ENCODE data around the gene SLC37A1. TPM values are rescaled to one million over a fixed set of nuclear protein-coding genes. Genes with fewer than 3 reads are reported as not detected.

The SLC37A1 gene
- total and polyA plus RNA-seq, 2 donors: 5.7 to 7.9 TPM

DNA sequence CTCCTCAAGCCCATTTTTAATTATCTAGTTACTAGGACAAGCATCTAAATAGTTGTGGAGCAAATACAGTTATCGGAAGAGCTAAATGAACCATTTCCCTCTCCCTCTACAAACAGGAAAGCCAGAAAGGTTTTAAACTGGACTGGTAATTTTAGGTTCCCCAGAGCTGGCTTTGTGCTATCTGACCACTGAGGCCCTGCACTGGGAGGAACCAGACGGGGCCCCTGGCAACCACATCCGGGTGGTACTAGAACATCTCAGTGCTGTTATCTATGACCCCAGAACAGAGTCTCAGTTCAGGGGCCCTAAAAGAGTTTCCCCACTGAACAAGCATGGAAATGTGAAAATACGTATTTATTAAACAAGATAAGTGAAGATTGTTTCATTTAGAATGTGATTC, 9.9 kb upstream of the SLC37A1 start:
- DNase-seq (ENCODE audit: extremely low spot score): no peak
- Histone ChIP-seq H3K4me1 (ENCODE audit: insufficient read depth) (no peaks in the 10 kb centered on the region), H3K36me3 (ENCODE audit: insufficient read depth) (no peaks in the 10 kb centered on the region), H3K4me3 (ENCODE audit: low read depth, low read length) (no peak overlapping the region), H3K27ac (ENCODE audit: low read depth) (no peak overlapping the region)
- 71% methylated on average over 4 of the region's 4 CpGs for WGBS

DNA sequence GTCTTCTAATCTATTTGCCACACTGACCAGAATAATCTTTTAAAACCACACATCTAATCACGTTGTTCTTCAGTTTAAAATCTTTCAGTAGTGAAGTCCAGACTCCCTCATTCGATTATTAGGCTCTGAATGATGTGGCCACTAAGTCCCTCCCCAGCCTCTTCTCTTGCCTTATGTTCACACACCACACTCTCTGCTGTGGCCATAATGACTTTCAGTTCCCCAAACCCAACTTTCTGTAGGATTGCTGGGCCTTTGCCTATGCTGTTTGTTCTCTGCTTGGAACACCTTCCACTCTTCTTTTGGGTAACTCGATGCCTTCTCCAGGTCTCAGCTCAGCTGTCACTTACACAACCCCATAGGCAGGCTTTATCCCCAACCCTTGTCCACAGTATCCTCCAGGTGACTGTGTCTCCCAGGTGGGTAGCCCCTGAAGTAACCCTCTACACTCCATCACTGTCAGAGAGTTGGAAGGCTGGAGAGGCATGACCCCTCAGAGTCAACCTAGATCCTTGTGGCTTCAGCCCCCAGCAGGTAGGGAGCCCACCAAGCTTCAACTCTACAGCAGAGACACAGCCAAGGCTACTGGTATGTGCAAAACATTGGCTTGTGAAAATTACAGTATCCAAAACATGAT, 8.4 kb upstream of the SLC37A1 start:
- DNase-seq (ENCODE audit: extremely low spot score): no peak
- no peaks in the 10 kb centered on the region for H3K4me1 ChIP-seq (ENCODE audit: insufficient read depth)
- H3K4me3 ChIP-seq (ENCODE audit: low read depth, low read length): no peak overlapping the region
- 68% methylated on average over 3 of the region's 3 CpGs for WGBS
- no peaks in the 10 kb centered on the region for H3K36me3 ChIP-seq (ENCODE audit: insufficient read depth)
- H3K27ac ChIP-seq (ENCODE audit: low read depth): no peak overlapping the region

GRCh38 chr21:42507418-42507817, 6.2 kb upstream of the SLC37A1 start:
- WGBS: 94% methylated on average over 4 of the region's 4 CpGs
- no peak overlapping the region for H3K4me3 ChIP-seq (ENCODE audit: low read depth, low read length)
- no peaks in the 10 kb centered on the region for H3K4me1 ChIP-seq (ENCODE audit: insufficient read depth)

GRCh38 chr21:42508371-42508770, 5.3 kb upstream of the SLC37A1 start:
- DNase-seq (ENCODE audit: extremely low spot score): no peak
- Histone ChIP-seq H3K27ac (ENCODE audit: low read depth) (no peak overlapping the region), H3K4me1 (ENCODE audit: insufficient read depth) (no peaks in the 10 kb centered on the region), H3K4me3 (ENCODE audit: low read depth, low read length) (no peak overlapping the region), H3K36me3 (ENCODE audit: insufficient read depth) (no peaks in the 10 kb centered on the region)
- 70% methylated on average over 2 of the region's 2 CpGs for WGBS

More at GRCh38 chr21:42507418-42507817, 6.2 kb upstream of the SLC37A1 start:
- Histone ChIP-seq H3K27ac (ENCODE audit: low read depth) (no peak overlapping the region), H3K36me3 (ENCODE audit: insufficient read depth) (no peaks in the 10 kb centered on the region)
- no peak for DNase-seq (ENCODE audit: extremely low spot score)

DNA sequence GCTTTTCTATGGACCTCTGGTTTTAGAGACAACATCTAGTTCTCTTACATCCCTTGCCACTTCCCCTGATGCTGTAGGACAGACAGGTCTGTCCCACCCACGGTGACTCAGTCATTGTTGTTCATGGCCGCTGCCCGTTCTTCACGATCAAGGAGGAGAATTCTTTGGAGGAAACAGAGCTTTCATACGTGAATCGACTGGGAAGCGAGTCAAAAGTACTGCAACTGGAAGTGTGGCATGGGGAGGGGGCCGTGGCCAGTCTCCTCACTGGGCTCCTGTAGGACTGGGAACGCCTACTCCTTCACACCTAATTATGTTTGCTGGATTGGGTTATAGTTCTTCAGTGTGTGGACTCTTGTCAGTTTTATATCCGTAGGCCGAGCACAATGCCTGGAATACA, 4.4 kb upstream of the SLC37A1 start:
- Histone ChIP-seq H3K4me1 (ENCODE audit: insufficient read depth) (no peaks in the 10 kb centered on the region), H3K4me3 (ENCODE audit: low read depth, low read length) (no peak overlapping the region), H3K36me3 (ENCODE audit: insufficient read depth) (no peaks in the 10 kb centered on the region), H3K27ac (ENCODE audit: low read depth) (no peak overlapping the region)
- DNase-seq (ENCODE audit: extremely low spot score): no peak
- 71% methylated on average over 11 of the region's 11 CpGs for WGBS

- 93% methylated on average over 16 of the region's 16 CpGs for whole genome bisulfite sequencing
- no peak overlapping the region for H3K27ac ChIP-seq (ENCODE audit: low read depth)
- no peak for DNase-seq (ENCODE audit: extremely low spot score)
These were observed 1.2 kb upstream of the SLC37A1 start for GRCh38 chr21:42512346-42513034.

GRCh38 chr21:42513985-42514882, 582 bp downstream of the SLC37A1 start:
- DNase-seq (ENCODE audit: extremely low spot score): no peak
- Histone ChIP-seq H3K4me1 (ENCODE audit: insufficient read depth) (no peaks in the 10 kb centered on the region), H3K36me3 (ENCODE audit: insufficient read depth) (no peaks in the 10 kb centered on the region), H3K27ac (ENCODE audit: low read depth) (peak overlapping the region; percentile 54), H3K4me3 (ENCODE audit: low read depth, low read length) (peak overlapping the region; percentile 92)
- WGBS: 3% methylated on average over 77 of the region's 77 CpGs

More at GRCh38 chr21:42512346-42513034, 1.2 kb upstream of the SLC37A1 start:
- Histone ChIP-seq H3K36me3 (ENCODE audit: insufficient read depth) (no peaks in the 10 kb centered on the region), H3K4me1 (ENCODE audit: insufficient read depth) (no peaks in the 10 kb centered on the region), H3K4me3 (ENCODE audit: low read depth, low read length) (no peak overlapping the region)

- no peak overlapping the region for H3K27ac ChIP-seq (ENCODE audit: low read depth)
These were observed 1.2 kb downstream of the SLC37A1 start for GRCh38 chr21:42514883-42515228.

GRCh38 chr21:42515708-42516502, 2.3 kb downstream of the SLC37A1 start:
- peak; percentile 81 for DNase-seq (ENCODE audit: extremely low spot score)
- Histone ChIP-seq H3K36me3 (ENCODE audit: insufficient read depth) (no peaks in the 10 kb centered on the region), H3K27ac (ENCODE audit: low read depth) (no peak overlapping the region), H3K4me3 (ENCODE audit: low read depth, low read length) (no peak overlapping the region), H3K4me1 (ENCODE audit: insufficient read depth) (no peaks in the 10 kb centered on the region)
- WGBS: 88% methylated on average over 12 of the region's 12 CpGs

More at GRCh38 chr21:42514883-42515228, 1.2 kb downstream of the SLC37A1 start:
- Histone ChIP-seq H3K4me1 (ENCODE audit: insufficient read depth) (no peaks in the 10 kb centered on the region), H3K36me3 (ENCODE audit: insufficient read depth) (no peaks in the 10 kb centered on the region), H3K4me3 (ENCODE audit: low read depth, low read length) (peak overlapping the region; percentile 92)
- DNase-seq (ENCODE audit: extremely low spot score): no peak
- WGBS: 41% methylated on average over 5 of the region's 5 CpGs

- no peak overlapping the region for H3K4me3 ChIP-seq (ENCODE audit: low read depth, low read length)
- H3K36me3 ChIP-seq (ENCODE audit: insufficient read depth): no peaks in the 10 kb centered on the region
- no peaks in the 10 kb centered on the region for H3K4me1 ChIP-seq (ENCODE audit: insufficient read depth)
- no peak for DNase-seq (ENCODE audit: extremely low spot score)
- 69% methylated on average over 11 of the region's 11 CpGs for WGBS
- no peak overlapping the region for H3K27ac ChIP-seq (ENCODE audit: low read depth)
These were observed 4.6 kb downstream of the SLC37A1 start for GRCh38 chr21:42518215-42518614.

GRCh38 chr21:42518626-42519025, 5.0 kb downstream of the SLC37A1 start:
- no peak for DNase-seq (ENCODE audit: extremely low spot score)
- Histone ChIP-seq H3K27ac (ENCODE audit: low read depth) (no peak overlapping the region), H3K36me3 (ENCODE audit: insufficient read depth) (no peaks in the 10 kb centered on the region), H3K4me3 (ENCODE audit: low read depth, low read length) (no peak overlapping the region), H3K4me1 (ENCODE audit: insufficient read depth) (no peaks in the 10 kb centered on the region)
- 96% methylated on average over 7 of the region's 7 CpGs for WGBS

DNA sequence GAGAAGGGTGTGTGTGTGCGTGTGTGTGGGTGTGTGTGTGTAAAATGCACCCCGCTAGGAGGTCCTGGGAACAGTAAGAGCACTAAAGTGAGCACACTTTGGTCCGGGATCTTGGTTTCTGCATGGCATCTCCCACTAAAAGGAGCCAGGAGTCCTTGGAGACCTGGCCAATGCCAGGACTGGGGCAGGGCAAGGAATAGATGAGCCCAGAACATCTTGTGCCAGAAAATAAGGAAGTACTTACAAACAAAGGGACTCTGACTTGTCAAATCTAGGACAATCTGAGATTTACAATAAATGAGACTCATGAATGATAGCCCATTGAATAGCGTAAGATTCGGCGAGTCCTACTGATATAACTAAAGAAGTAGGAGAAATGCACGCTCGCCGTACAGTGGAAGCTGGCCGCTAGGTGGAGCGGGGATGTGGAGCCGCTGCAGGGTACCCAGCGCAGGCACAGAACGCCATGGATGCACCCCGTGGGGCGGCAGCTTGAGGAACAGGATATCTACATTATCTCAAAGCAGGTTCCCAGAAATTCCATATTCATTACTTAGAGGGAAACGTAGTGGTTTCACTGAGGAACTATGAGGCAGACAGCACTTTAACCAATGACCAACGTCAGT, 7.1 kb downstream of the SLC37A1 start:
- H3K27ac ChIP-seq (ENCODE audit: low read depth): no peak overlapping the region
- DNase-seq (ENCODE audit: extremely low spot score): no peak
- 85% methylated on average over 18 of the region's 18 CpGs for WGBS
- H3K4me3 ChIP-seq (ENCODE audit: low read depth, low read length): no peak overlapping the region
- no peaks in the 10 kb centered on the region for H3K4me1 ChIP-seq (ENCODE audit: insufficient read depth)
- no peaks in the 10 kb centered on the region for H3K36me3 ChIP-seq (ENCODE audit: insufficient read depth)

GRCh38 chr21:42521384-42521783, 7.7 kb downstream of the SLC37A1 start:
- 83% methylated on average over 1 of the region's 1 CpG for WGBS
- no peak overlapping the region for H3K27ac ChIP-seq (ENCODE audit: low read depth)
- H3K4me3 ChIP-seq (ENCODE audit: low read depth, low read length): no peak overlapping the region
- H3K4me1 ChIP-seq (ENCODE audit: insufficient read depth): no peaks in the 10 kb centered on the region
- H3K36me3 ChIP-seq (ENCODE audit: insufficient read depth): no peaks in the 10 kb centered on the region
- DNase-seq (ENCODE audit: extremely low spot score): no peak

Data from urinary bladder (tissue), 4 donors.